Measurements from ENCODE around the gene SALL3. TPM values are rescaled to one million over a fixed set of nuclear protein-coding genes. Genes with fewer than 3 reads are reported as not detected.

SALL3 gene
- total RNA-seq, 4 donors from 2014 or later: 0.16 TPM; not detected in 3

- no peak overlapping the region for H3K4me3 ChIP-seq
- H3K27ac ChIP-seq: no peak overlapping the region
- H3K36me3 ChIP-seq: no peaks in the 10 kb centered on the region
- 95% methylated on average over 24 of the region's 28 CpGs; no CpG with 5 or more reads in 1 of the 2 donors for WGBS, 2 donors (ENCODE audit: low coverage in 1 of 2)
- in situ Hi-C loops (cut with MboI; ENCODE audit: low pct_ligation_motif_present in 1 of 4, low pct_unique_long_range_greater_than_20kb in 1 of 4, low sequenced_read_pairs in 3 of 4) (loop anchor here in 1 of 4 donors (25.0 kb wide), 1 partner anchor 93 kb away; no protein-coding TSS in a partner anchor), intact Hi-C loops (cut with DNase I; ENCODE audit: low total_unique reads) (no loop called here)
- DNase-seq: no peak
- no peak for TF ChIP-seq EP300 (IDR thresholded peaks at IDR 0.05; ENCODE audit: low read depth)
- TF ChIP-seq POLR2A (IDR thresholded peaks at IDR 0.05): no peak
- TF ChIP-seq POLR2AphosphoS5 (IDR thresholded peaks at IDR 0.05): no peak
- no peak for TF ChIP-seq CTCF (IDR thresholded peaks at IDR 0.05)
- H3K27me3 ChIP-seq: peaks cover 5% of the 10 kb centered on the region
- no peaks in the 10 kb centered on the region for H3K9me3 ChIP-seq
- no peaks in the 10 kb centered on the region for H3K4me1 ChIP-seq
Measured at GRCh38 chr18:79005653-79006052, 26.0 kb downstream of the SALL3 start.

GRCh38 chr18:79006106-79006795, 26.6 kb downstream of the SALL3 start:
- DNase-seq: no peak
- H3K4me3 ChIP-seq: no peak overlapping the region
- H3K4me1 ChIP-seq: no peaks in the 10 kb centered on the region
- H3K9me3 ChIP-seq: no peaks in the 10 kb centered on the region
- WGBS, 2 donors (ENCODE audit: low coverage in 1 of 2): 85 to 94% methylated on average over 10 to 52 of the region's 67 CpGs
- in situ Hi-C loops (cut with MboI; ENCODE audit: low pct_ligation_motif_present in 1 of 4, low pct_unique_long_range_greater_than_20kb in 1 of 4, low sequenced_read_pairs in 3 of 4) (loop anchor here in 1 of 4 donors (25.0 kb wide), 1 partner anchor 94 kb away; no protein-coding TSS in a partner anchor), intact Hi-C loops (cut with DNase I; ENCODE audit: low total_unique reads) (no loop called here)
- no peaks in the 10 kb centered on the region for H3K36me3 ChIP-seq
- no peaks in the 10 kb centered on the region for H3K27me3 ChIP-seq
- H3K27ac ChIP-seq: no peak overlapping the region
- TF ChIP-seq POLR2A (IDR thresholded peaks at IDR 0.05) (no peak), CTCF (IDR thresholded peaks at IDR 0.05) (no peak), POLR2AphosphoS5 (IDR thresholded peaks at IDR 0.05) (no peak), EP300 (IDR thresholded peaks at IDR 0.05; ENCODE audit: low read depth) (no peak)

GRCh38 chr18:79007440-79007839, 27.8 kb downstream of the SALL3 start:
- no peak overlapping the region for H3K27ac ChIP-seq
- intact Hi-C loops (cut with DNase I; ENCODE audit: low total_unique reads): no loop called here
- no peaks in the 10 kb centered on the region for H3K9me3 ChIP-seq
- H3K4me1 ChIP-seq: no peaks in the 10 kb centered on the region
- no peak for TF ChIP-seq CTCF (IDR thresholded peaks at IDR 0.05)
- in situ Hi-C loops (cut with MboI; ENCODE audit: low pct_ligation_motif_present in 1 of 4, low pct_unique_long_range_greater_than_20kb in 1 of 4, low sequenced_read_pairs in 3 of 4): loop anchor here in 1 of 4 donors (25.0 kb wide), 1 partner anchor 95 kb away; no protein-coding TSS in a partner anchor
- 88% methylated on average over 9 of the region's 9 CpGs; no CpG with 5 or more reads in 1 of the 2 donors for WGBS, 2 donors (ENCODE audit: low coverage in 1 of 2)
- H3K4me3 ChIP-seq: no peak overlapping the region
- no peak for DNase-seq
- no peaks in the 10 kb centered on the region for H3K27me3 ChIP-seq
- H3K36me3 ChIP-seq: no peaks in the 10 kb centered on the region

- 89% methylated on average over 21 of the region's 21 CpGs; no CpG with 5 or more reads in 1 of the 2 donors for WGBS, 2 donors (ENCODE audit: low coverage in 1 of 2)
- Histone ChIP-seq H3K4me3 (no peak overlapping the region), H3K27ac (no peak overlapping the region), H3K36me3 (no peaks in the 10 kb centered on the region), H3K27me3 (no peaks in the 10 kb centered on the region), H3K4me1 (no peaks in the 10 kb centered on the region), H3K9me3 (no peaks in the 10 kb centered on the region)
- TF ChIP-seq POLR2A (IDR thresholded peaks at IDR 0.05) (no peak), CTCF (IDR thresholded peaks at IDR 0.05) (no peak), POLR2AphosphoS5 (IDR thresholded peaks at IDR 0.05) (no peak), EP300 (IDR thresholded peaks at IDR 0.05; ENCODE audit: low read depth) (no peak)
- intact Hi-C loops (cut with DNase I; ENCODE audit: low total_unique reads) (no loop called here), in situ Hi-C loops (cut with MboI; ENCODE audit: low pct_ligation_motif_present in 1 of 4, low pct_unique_long_range_greater_than_20kb in 1 of 4, low sequenced_read_pairs in 3 of 4) (loop anchor here in 1 of 4 donors (25.0 kb wide), 1 partner anchor 96 kb away; no protein-coding TSS in a partner anchor)
- DNase-seq: no peak
Measured at GRCh38 chr18:79008356-79008940, 28.8 kb downstream of the SALL3 start.
